ENCODE data around the gene ADAMTS18.
"Not testable (repeated sequence)": the region's sequence is repeated elsewhere in the genome, so short reads cannot be mapped to it uniquely, and the experiment has no call there.

The ADAMTS18 gene, protein sequence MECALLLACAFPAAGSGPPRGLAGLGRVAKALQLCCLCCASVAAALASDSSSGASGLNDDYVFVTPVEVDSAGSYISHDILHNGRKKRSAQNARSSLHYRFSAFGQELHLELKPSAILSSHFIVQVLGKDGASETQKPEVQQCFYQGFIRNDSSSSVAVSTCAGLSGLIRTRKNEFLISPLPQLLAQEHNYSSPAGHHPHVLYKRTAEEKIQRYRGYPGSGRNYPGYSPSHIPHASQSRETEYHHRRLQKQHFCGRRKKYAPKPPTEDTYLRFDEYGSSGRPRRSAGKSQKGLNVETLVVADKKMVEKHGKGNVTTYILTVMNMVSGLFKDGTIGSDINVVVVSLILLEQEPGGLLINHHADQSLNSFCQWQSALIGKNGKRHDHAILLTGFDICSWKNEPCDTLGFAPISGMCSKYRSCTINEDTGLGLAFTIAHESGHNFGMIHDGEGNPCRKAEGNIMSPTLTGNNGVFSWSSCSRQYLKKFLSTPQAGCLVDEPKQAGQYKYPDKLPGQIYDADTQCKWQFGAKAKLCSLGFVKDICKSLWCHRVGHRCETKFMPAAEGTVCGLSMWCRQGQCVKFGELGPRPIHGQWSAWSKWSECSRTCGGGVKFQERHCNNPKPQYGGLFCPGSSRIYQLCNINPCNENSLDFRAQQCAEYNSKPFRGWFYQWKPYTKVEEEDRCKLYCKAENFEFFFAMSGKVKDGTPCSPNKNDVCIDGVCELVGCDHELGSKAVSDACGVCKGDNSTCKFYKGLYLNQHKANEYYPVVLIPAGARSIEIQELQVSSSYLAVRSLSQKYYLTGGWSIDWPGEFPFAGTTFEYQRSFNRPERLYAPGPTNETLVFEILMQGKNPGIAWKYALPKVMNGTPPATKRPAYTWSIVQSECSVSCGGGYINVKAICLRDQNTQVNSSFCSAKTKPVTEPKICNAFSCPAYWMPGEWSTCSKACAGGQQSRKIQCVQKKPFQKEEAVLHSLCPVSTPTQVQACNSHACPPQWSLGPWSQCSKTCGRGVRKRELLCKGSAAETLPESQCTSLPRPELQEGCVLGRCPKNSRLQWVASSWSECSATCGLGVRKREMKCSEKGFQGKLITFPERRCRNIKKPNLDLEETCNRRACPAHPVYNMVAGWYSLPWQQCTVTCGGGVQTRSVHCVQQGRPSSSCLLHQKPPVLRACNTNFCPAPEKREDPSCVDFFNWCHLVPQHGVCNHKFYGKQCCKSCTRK (N-terminal part only)

DNA sequence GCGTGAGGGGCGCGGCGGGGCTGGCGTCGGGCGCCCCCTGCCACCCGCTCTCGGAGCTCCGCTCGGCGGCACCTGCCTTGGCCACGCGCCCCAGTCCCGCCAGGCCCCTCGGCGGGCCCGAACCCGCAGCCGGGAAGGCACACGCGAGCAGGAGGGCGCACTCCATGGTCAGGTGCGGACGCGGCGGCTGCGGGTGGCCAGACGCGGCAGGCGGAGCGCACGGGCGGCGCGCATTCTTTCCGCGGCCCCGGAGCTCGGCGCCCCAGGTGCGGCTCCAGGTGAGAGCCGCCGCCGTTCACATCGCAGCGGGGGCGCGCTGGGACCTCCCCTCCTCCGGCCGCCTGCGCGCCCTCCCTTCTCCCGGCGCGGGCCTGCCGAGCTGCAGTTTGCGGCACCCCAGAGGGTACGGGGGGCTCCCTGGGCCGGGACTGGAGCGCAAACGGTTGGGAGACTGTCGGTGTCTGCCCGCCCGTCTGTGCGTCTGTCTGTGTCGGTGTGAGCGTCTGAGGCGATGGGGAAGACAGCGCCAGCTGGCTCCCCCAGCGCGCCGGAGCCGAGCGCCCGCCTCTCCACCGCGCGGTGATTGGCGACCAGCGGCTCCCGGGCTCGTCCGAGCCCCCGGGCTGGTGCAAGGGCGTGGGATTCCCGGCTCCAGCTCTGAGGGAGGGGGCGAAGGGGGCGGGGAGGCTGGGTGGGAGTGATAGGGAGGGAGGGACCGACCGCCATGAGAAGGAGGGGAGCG, at the start of gene ADAMTS18:
TSS of gene ADAMTS18 (minus strand) at position 505 of the 742 bp plus-strand sequence. CDS start at position 166, 339 bp downstream.
- DNase-seq = no peak

GRCh38 chr16:77480681-77481315, 46.0 kb upstream of the ADAMTS18 start:
- no peak for DNase-seq

DNA sequence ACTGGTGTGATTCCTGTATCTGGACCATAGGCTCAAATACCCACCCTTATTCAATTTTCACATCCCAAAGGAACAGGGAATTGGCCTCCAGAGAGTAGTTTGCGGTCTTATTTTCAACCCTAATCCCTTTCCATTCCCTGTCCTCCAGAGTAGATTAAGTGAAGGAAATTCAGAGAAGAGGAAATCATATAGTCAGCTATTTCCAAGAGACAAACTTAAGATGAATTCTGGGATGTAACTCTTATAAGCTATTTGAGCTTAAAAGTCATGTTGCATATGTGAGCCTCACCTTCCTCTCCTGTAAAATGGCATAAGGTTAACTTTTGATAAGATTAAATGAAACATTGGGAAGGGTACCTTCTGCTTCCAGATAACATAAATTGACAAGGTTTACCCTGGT, 37.4 kb upstream of the ADAMTS18 start:
- DNase-seq = no peak

DNA sequence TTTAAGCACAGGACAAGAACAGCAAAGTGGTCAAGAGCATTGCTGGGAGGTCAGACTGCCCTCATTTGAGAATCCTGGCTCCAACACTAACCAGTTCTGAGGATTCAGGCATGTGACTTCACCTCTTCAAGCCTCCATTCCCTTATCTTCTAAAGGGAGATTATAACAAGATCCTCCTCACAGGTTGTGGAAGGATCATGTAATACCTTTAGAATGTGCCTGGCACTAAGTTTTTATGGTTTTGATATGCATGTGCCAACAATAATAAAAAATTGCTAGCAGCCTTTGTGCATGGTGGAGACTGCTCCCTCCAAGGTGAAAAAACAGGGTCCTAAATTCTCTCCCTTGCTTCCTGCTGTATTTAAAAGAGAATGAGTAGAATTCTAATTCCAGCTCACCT, 36.0 kb upstream of the ADAMTS18 start:
- DNase-seq = no peak

DNA sequence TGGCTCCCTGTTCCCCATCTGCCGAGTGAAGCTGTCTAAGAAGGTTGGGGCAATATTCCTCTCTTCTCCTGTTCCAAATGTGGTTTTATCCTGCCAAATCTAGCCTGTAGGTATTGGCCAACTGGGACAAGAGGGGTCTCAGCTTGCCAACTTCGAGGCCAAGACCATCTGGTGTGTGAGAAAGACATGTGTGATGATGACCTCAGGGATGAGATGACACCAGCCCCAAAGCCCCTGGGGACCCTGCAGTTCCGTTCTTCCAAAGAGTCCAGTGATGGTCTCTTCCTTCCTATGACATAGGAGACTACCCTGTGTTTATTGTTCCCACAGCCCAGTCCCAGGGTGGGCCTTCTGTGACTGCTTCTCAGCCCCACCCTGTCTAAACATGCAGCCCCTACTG, 34.8 kb upstream of the ADAMTS18 start:
- DNase-seq = no peak

GRCh38 chr16:77468831-77469230, 34.0 kb upstream of the ADAMTS18 start:
- no peak for DNase-seq

GRCh38 chr16:77467821-77468335, 33.0 kb upstream of the ADAMTS18 start:
- DNase-seq = no peak

DNA sequence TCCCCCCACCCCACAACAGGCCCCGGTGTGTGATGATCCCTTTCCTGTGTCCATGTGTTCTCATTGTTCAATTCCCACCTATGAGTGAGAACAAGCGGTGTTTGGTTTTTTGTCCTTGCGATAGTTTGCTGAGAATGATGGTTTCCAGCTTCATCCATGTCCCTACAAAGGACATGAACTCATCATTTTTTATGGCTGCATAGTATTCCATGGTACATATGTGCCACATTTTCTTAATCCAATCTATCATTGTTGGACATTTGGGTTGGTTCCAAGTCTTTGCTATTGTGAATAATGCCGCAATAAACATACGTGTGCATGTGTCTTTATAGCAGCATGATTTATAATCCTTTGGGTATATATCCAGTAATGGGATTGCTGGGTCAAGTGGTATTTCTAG, 28.8 kb upstream of the ADAMTS18 start:
- DNase-seq = not testable (repeated sequence)

- no peak for DNase-seq
These were observed 28.1 kb upstream of the ADAMTS18 start for GRCh38 chr16:77462894-77463293.

- no peak for DNase-seq
These were observed 24.9 kb upstream of the ADAMTS18 start for GRCh38 chr16:77459534-77460254.

DNA sequence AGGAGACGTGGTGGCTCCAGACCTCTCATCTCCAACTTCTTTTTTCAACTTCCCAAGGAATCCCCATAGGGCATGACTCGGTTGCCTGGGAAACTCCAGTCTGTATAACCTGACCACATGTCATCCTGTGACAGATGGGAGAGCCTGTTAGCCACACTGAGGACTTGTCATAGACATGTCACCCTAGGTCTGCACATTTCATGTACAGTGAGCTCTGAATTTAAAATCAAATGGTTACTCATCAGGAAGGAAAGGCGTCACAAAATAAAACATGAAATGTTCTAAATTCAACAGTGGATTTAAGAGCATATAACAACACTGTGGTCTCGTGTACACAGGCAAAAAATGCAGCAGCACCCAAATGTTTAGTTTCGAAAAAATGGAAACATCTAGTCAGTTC, 22.2 kb upstream of the ADAMTS18 start:
- DNase-seq = no peak

- no peak for DNase-seq
These were observed 17.4 kb upstream of the ADAMTS18 start for GRCh38 chr16:77452243-77452642.

DNA sequence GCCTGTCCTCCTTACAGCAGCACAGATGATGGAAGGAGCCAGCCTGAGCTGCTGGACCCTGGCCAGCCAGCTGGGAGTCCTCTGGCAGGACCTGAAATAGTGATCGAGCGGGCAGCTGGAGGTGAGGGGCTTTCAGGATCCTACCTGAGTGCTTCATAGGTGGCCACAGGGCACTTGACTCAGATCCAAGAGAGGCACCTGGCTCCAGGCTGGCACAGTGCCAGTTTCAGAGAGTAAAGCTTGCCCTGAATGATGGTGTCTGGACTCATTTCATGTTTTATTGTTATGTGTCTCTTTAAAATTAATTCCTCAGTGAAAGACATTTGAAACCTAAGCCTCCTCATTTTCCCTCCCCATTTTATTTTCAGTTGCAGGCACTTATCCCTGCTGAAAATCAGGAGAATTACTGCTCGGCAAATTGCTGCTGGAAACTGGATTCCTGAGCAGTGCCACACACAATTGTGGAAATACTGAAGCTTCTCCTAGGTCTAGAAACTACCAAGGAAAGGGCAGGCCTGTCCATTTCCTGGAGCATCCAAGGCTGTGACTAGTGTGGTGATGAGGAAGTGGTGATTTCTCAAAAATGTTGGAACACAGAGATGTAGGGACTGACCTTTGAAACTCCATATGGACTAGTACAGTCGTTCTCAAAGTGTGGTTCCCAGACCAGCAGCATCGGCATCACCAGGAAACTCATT, 16.1 kb upstream of the ADAMTS18 start:
- DNase-seq = no peak

GRCh38 chr16:77449208-77449607, 14.4 kb upstream of the ADAMTS18 start:
- no peak for DNase-seq

DNA sequence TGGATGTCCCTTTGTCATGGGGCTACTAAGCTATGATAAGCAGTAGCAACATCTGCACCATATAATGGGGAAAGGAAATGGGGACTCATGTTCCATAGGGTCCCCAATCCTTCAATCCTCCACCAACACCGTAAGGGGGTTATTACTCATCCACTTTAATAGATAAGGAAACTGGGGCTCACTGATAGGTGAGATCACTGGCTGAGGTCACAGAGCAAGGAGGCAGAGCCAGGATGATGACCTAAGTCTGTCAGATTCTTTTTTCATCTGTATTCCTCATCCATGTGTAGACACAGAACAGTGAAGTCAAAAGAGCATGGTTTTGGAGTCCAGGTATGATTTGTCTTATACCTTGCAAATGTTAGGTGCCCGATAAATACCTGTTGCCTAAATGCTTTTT, 10.5 kb upstream of the ADAMTS18 start:
- DNase-seq = no peak

DNA sequence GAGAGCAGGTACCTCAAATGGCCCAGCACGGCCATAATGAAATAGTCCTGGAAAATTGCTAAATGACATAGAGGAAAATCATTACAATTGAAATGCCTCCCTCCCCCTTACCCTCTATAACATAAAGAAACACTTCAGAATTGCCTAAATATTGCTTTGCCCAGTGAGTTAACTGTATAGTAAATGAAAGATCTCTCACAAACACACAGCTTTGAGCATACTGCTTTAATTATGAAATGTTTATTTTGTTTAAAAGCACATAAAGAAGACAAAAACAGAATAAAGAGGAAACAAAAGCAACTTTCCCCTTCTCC, 9.3 kb upstream of the ADAMTS18 start:
- no peak for DNase-seq

- DNase-seq = no peak
These were observed 8.7 kb upstream of the ADAMTS18 start for GRCh38 chr16:77443357-77444146.

DNA sequence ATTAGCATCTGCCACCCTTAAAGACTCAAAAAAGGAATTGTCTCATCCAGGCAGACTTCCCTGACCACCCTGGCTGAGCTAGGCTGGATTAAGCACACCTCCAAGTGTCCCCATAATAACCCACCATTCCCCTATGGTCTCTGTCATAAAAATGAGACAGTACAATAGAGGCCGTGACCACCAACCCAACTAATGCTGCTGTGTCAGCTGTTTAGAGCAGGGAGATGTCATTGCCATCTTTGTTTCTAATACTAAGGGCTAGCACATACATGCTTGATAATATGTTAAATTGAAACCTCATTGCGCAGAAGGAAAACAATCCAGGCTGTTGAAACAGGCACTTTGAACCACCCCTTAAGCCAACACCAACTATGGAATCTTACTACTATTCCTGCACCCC, 7.2 kb upstream of the ADAMTS18 start:
- DNase-seq = no peak

GRCh38 chr16:77439106-77439505, 4.3 kb upstream of the ADAMTS18 start:
- no peak for DNase-seq

DNA sequence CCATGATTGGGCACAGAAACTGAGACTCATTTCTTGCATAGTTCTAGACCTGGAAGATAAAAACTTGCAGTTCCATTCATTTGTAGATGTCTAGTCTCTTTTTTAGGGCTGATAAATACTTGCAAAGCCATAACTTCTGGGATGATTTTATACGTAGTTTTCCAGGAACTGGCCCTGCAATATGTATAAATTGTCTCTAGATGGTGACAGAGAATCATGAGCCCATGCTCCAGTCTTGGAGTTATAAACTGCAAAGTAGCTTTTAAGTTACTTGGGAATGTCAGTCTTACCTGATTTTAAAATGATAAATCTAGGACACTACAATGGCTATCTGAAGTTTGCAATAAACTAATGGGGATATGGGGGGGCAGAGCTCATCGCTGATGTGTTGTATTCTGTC, 3.0 kb upstream of the ADAMTS18 start:
- DNase-seq = no peak
